C4-2B (cell line): Measurements from ENCODE around the gene IFNGR2.

Experiments used
- H3K27ac ChIP-seq: fragments of 450-650 bp; 2 replicates; pipeline ENCODE4 v1.5.1; 2017
- ZFX ChIP-seq: fragments of 450-650 bp; IDR thresholded peaks from 2 replicates; pipeline ENCODE4 v1.6.1; 2017
- TF ChIP-seq, protein P1 (sequence below): fragments of 450-650 bp; conservative IDR thresholded peaks from 2 replicates; pipeline ENCODE4 v1.5.1; 2017; ENCODE audit warnings: mild to moderate bottlenecking

IFNGR2 gene

GRCh38 chr21:33430858-33431257 is 27.6 kb downstream of the IFNGR2 start:
- no peak for TF ChIP-seq ZFX
- TF ChIP-seq, protein P1, sequence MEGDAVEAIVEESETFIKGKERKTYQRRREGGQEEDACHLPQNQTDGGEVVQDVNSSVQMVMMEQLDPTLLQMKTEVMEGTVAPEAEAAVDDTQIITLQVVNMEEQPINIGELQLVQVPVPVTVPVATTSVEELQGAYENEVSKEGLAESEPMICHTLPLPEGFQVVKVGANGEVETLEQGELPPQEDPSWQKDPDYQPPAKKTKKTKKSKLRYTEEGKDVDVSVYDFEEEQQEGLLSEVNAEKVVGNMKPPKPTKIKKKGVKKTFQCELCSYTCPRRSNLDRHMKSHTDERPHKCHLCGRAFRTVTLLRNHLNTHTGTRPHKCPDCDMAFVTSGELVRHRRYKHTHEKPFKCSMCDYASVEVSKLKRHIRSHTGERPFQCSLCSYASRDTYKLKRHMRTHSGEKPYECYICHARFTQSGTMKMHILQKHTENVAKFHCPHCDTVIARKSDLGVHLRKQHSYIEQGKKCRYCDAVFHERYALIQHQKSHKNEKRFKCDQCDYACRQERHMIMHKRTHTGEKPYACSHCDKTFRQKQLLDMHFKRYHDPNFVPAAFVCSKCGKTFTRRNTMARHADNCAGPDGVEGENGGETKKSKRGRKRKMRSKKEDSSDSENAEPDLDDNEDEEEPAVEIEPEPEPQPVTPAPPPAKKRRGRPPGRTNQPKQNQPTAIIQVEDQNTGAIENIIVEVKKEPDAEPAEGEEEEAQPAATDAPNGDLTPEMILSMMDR: no peak
- H3K27ac ChIP-seq: no peak overlapping the region

DNA sequence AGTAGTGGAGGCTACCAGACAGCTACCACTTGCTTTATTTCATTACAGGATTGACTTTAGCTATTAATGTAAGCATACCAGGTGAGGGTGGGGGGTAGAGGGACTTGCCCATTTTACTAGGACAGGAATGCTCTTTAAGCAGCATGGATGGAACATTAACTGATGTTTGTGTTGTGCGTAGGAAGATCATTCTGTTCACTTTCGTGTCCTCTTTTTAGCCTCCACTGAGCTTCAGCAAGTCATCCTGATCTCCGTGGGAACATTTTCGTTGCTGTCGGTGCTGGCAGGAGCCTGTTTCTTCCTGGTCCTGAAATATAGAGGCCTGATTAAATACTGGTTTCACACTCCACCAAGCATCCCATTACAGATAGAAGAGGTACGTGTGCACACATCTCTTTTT is 29.3 kb downstream of the IFNGR2 start:
- TF ChIP-seq, protein P1: no peak
- TF ChIP-seq ZFX: no peak
- no peak overlapping the region for H3K27ac ChIP-seq

- no peak for TF ChIP-seq ZFX
- TF ChIP-seq, protein P1: no peak
- H3K27ac ChIP-seq: no peak overlapping the region
Measured at GRCh38 chr21:33433001-33433400, 29.8 kb downstream of the IFNGR2 start.

GRCh38 chr21:33433425-33434114 is 30.4 kb downstream of the IFNGR2 start:
- no peak overlapping the region for H3K27ac ChIP-seq
- TF ChIP-seq, protein P1: no peak

DNA sequence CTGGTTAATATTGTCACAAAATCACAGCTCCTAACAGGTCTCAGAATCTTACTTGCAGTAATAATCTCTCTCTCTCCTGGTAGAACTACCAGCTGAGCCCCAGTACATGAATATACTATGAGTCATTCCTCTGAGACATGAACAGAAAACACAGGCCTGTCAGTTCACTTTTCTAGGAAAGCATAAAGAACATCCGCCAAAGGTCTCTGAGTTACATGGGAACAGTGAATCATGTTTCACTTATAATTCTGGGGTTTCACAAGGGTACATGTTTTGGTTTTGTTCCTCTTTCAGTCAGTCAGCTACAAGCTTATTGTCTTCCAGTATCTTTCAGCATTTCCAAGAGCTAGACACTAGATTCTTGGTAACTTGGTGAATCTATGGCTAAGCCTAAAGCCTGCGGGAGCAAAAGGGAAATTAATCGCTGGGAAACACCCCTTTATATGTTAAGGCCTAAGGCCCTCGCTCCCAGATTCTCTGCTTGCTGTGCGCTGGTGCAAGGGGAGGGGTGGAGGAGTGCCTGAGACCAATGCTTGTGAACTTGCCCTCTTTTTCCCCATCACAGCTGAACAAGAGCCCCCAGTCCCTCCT is 31.7 kb downstream of the IFNGR2 start:
- no peak overlapping the region for H3K27ac ChIP-seq
- TF ChIP-seq, protein P1: no peak
- no peak for TF ChIP-seq ZFX

- TF ChIP-seq, protein P1: no peak
- no peak for TF ChIP-seq ZFX
- no peak overlapping the region for H3K27ac ChIP-seq
Measured at GRCh38 chr21:33437140-33437539, 33.9 kb downstream of the IFNGR2 start.

- H3K27ac ChIP-seq: no peak overlapping the region
- TF ChIP-seq, protein P1: no peak
- TF ChIP-seq ZFX: no peak
Measured at GRCh38 chr21:33441489-33442477, 38.6 kb downstream of the IFNGR2 start.
